AG04449 (cell line): Measurements from ENCODE around the gene SLC13A3.

Experiments
- CTCF ChIA-PET: fragments of 350-600 bp; formaldehyde crosslinking; extraction: SDS; loops from one replicate; lab custom pipeline; 2021; ENCODE audit warnings: antibody characterized with exemption; lab: Yijun Ruan, JAX
- POLR2A ChIA-PET: fragments of 400-600, 350-600 bp; formaldehyde crosslinking; extraction: SDS; loops from one replicate; lab custom pipeline; 2020; ENCODE audit warnings: antibody characterized with exemption, inconsistent platforms; lab: Yijun Ruan, JAX
- DNase-seq: peaks from one replicate; pipeline ENCODE4 v3.0.0-alpha.2; 2010; ENCODE audit warnings: low read depth, low spot score
- H3K4me3 ChIP-seq: 2 replicates; pipeline ENCODE4 v1.5.1; 2011; ENCODE audit warnings: low read depth, mild to moderate bottlenecking, control low read depth, low read length
- TF ChIP-seq, protein P1 (sequence below): IDR thresholded peaks from one replicate; pipeline ENCODE4 v1.5.1; 2011; ENCODE audit warnings: mild to moderate bottlenecking, moderate library complexity, low read length, control low read depth, inconsistent platforms; ENCODE audit not compliant: insufficient read depth; ENCODE audit errors: missing control alignments

SLC13A3 gene

DNA sequence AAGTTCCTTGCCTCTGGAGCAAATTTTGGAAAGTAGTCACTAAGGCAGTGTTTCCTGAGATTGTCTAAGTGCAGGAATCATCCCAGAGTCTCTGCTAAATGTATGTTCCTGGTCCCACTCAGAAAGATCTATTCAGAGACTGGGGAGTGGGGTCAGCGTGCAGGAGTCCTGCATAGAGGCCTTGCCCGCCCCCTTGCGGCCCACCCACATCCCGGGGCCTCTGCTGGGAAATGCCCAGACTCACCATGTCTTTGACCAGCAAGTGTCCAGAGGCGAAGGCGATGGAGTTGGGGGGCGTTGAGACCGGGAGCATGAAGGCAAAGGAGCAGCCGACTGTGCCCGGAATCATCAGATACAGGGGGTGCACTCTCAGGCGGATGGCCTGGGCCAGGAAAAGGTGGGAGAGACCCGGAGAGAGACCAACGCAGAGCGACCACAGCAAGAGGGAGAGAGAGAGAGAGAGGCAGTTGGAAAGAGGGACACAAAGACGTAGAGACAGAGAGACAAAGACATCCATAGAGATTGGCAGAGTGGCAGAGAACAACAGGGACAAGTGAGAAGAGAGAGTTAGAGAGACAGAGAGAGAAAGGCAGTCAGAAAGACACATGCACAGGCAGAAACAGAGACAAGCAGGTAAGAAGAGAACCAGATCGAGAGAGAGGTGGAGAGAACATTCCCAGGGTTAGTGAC is 87.9 kb downstream of the SLC13A3 start:
- H3K4me3 ChIP-seq = no peak overlapping the region
- ChIA-PET CTCF (interaction anchor here (1.0 to 2.6 kb wide), 5 partner anchors 10 to 53 kb away, joined by 3 to 14 read pairs (median 6); no protein-coding TSS in a partner anchor), POLR2A (no interaction called here)
- TF ChIP-seq, protein P1, sequence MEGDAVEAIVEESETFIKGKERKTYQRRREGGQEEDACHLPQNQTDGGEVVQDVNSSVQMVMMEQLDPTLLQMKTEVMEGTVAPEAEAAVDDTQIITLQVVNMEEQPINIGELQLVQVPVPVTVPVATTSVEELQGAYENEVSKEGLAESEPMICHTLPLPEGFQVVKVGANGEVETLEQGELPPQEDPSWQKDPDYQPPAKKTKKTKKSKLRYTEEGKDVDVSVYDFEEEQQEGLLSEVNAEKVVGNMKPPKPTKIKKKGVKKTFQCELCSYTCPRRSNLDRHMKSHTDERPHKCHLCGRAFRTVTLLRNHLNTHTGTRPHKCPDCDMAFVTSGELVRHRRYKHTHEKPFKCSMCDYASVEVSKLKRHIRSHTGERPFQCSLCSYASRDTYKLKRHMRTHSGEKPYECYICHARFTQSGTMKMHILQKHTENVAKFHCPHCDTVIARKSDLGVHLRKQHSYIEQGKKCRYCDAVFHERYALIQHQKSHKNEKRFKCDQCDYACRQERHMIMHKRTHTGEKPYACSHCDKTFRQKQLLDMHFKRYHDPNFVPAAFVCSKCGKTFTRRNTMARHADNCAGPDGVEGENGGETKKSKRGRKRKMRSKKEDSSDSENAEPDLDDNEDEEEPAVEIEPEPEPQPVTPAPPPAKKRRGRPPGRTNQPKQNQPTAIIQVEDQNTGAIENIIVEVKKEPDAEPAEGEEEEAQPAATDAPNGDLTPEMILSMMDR = no peak
- no peak for DNase-seq

DNA sequence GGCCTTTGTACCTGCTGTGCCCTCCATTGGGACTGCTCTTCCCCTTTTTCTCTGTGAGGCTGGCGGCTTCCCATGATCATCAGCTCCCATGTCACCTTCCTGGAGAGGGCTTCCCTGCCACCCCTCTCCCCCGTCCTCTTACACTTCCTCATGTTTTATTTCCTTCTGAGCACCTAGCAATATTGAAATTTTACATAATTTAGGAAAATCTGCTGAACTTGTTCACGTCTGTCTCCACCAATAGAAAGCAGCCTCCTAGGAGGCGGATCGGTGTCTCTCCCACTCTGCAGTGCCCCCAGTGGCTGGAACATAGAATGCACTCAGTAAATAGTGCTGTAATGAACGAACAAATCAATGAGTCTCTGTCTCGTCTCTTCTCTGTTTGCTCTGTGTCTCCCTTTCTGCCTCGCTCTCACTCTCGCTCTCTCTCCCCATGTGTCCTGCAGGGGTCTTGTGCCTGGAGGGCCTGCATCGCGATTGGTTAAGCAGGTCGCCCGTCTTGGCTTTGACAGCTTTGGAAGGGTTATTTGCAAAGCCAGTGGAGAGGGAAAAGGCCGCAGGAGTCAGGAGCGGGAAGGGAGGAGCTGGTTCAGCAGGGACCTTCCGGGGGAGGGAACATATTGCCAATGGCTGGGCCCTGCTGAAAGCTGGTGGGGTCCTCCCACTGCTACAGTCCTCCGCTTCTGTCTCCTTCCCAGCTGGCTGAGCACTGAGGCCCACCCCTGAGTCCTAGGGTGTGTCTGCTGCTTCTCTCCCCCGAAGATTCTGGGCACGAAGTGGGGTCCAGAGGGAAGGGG is 88.7 kb downstream of the SLC13A3 start:
- peak overlapping the region; percentile 38 for H3K4me3 ChIP-seq
- TF ChIP-seq, protein P1 = peak; percentile 64
- ChIA-PET POLR2A (no interaction called here), CTCF (interaction anchor here (1.1 to 2.6 kb wide), 6 partner anchors 10 to 54 kb away, joined by 3 to 14 read pairs (median 6); no protein-coding TSS in a partner anchor)
- no peak for DNase-seq

DNA sequence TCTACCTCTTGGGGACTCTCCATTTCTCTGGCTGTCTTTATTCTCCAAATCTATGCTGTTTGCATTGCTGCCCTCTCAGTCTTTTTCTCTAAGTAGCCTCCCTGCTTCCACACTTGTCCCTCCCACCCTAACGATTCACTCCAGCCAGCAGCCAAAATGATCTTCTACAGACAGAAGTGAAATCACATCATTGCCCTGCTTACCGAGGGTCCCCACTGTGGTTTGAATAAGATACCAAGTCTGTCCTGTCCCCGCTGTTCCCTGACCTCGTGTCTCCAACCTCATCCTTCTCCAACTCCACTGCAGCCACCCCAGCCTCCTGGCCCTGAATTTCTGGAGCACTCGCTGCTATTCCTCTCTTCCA is 89.3 kb downstream of the SLC13A3 start:
- H3K4me3 ChIP-seq = no peak overlapping the region
- ChIA-PET POLR2A (no interaction called here), CTCF (interaction anchor here (1.2 to 2.6 kb wide), 5 partner anchors 11 to 55 kb away, joined by 3 to 14 read pairs (median 6); no protein-coding TSS in a partner anchor)
- TF ChIP-seq, protein P1 = no peak
- DNase-seq = no peak

DNA sequence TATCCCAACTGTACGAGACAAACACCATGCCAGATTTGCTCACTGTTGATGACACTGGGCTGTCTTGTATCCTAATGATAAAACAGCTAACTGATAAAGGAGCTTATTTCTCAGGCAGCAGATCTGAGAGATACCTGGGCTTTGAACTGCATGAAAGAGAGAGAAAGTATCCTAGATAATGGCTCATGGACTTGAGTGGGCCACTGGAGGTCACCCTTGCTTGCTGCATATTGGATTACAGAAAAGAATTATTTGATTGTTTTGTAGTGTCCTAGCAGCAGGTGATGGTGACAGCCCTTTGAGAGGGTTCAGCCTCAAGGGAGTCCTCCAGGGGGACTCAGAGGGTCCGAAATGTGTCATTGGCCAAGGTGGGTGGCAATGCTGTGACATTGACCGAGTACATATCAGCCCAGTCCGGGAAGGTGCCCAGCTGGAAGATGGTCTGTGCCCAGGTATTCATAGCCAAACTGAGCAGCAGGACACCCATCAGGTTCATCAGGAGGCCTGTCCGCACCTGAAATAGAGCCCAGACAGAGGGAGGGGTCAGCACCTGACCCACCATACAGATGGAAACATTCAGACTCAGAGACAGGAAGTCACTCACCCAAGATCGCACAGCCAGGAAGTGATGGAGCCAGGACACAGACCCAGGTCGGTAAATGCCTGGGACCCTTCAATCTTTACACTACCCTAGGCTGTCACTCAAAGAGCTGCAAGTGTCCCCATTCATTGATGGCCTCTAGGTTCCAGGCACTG is 91.4 kb downstream of the SLC13A3 start:
- no peak for DNase-seq
- TF ChIP-seq, protein P1 = no peak
- CTCF ChIA-PET = interaction anchor here (0.9 kb wide), 1 partner anchor 15 kb away, joined by 3 read pairs; no protein-coding TSS in a partner anchor
- POLR2A ChIA-PET = no interaction called here
- no peak overlapping the region for H3K4me3 ChIP-seq

DNA sequence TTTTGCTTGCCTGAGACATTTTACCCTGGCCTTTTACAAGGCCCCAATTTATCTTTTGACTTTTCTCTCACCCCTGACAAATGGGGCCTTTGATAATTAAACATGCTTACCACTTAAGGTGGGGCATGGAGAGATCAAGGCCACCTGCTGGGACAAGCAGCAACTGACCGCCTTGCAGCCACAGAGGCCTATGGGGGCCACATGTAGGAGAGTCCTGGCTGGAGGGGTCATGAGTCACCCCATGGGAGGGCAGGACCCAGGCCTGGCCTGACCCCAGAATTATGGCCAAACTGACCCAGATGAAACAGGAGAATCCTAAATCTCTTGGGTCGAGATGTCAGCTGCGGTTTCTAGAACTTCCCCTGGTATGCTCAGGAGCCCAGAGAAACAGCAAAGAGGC is 92.3 kb downstream of the SLC13A3 start:
- CTCF ChIA-PET = interaction anchor here (0.9 kb wide), 1 partner anchor 14 kb away, joined by 3 read pairs; no protein-coding TSS in a partner anchor
- DNase-seq = no peak
- H3K4me3 ChIP-seq = no peak overlapping the region
- POLR2A ChIA-PET = no interaction called here
- TF ChIP-seq, protein P1 = no peak
